GM21723 (cell line): ENCODE data around the gene LSM12.
A peak's percentile ranks its signal among the peaks of the same experiment; 100 is the strongest.
"Not testable (repeated sequence)": the region's sequence is repeated elsewhere in the genome, so short reads cannot be mapped to it uniquely, and the experiment has no call there.

Experiments
- ATAC-seq: cut with Tn5 transposase; IDR thresholded peaks from one replicate; pipeline ENCODE4 v1.9.1; 2021; ENCODE audit warnings: mild to moderate bottlenecking, moderate library complexity; ENCODE audit not compliant: unreplicated experiment

Gene LSM12

GRCh38 chr17:44045486-44045885 is 21.0 kb downstream of the LSM12 start:
- no peak for ATAC-seq

- ATAC-seq, result no peak
These were observed 22.4 kb downstream of the LSM12 start for GRCh38 chr17:44044071-44044470.

GRCh38 chr17:44043272-44043696 is 23.2 kb downstream of the LSM12 start:
- no peak for ATAC-seq

GRCh38 chr17:44039829-44040635 is 26.4 kb downstream of the LSM12 start:
- no peak for ATAC-seq

- ATAC-seq, result no peak
These were observed 27.9 kb downstream of the LSM12 start for GRCh38 chr17:44038604-44039011.

GRCh38 chr17:44037471-44037870 is 29.0 kb downstream of the LSM12 start:
- ATAC-seq, result no peak

GRCh38 chr17:44034688-44035087 is 31.8 kb downstream of the LSM12 start:
- not testable (repeated sequence) for ATAC-seq

- ATAC-seq, result no peak
These were observed 32.5 kb downstream of the LSM12 start for GRCh38 chr17:44033861-44034408.

GRCh38 chr17:44030482-44030881 is 36.0 kb downstream of the LSM12 start:
- no peak for ATAC-seq

- ATAC-seq, result no peak
These were observed 36.7 kb downstream of the LSM12 start for GRCh38 chr17:44029736-44030135.

GRCh38 chr17:44024853-44025252 is 41.6 kb downstream of the LSM12 start:
- no peak for ATAC-seq

GRCh38 chr17:44024271-44024663 is 42.2 kb downstream of the LSM12 start:
- no peak for ATAC-seq

GRCh38 chr17:44023545-44024270 is 42.8 kb downstream of the LSM12 start:
- ATAC-seq, result no peak

GRCh38 chr17:44022246-44022645 is 44.2 kb downstream of the LSM12 start:
- no peak for ATAC-seq

- ATAC-seq, result not testable (repeated sequence)
These were observed 45.2 kb downstream of the LSM12 start for GRCh38 chr17:44021227-44021626.

GRCh38 chr17:44014437-44015172 is 51.9 kb downstream of the LSM12 start, which contains the start of gene TMEM101:
Gene TMEM101 (minus strand): TSS chr17:44014963. CDS start chr17:44014952, 11 bp downstream.
- ATAC-seq, result peak; percentile 67

- no peak for ATAC-seq
These were observed 52.4 kb downstream of the LSM12 start for GRCh38 chr17:44014133-44014436.

- ATAC-seq, result no peak
These were observed 53.6 kb downstream of the LSM12 start for GRCh38 chr17:44012874-44013273.

GRCh38 chr17:44012391-44012790 is 54.1 kb downstream of the LSM12 start:
- no peak for ATAC-seq

GRCh38 chr17:44011876-44012275 is 54.6 kb downstream of the LSM12 start:
- ATAC-seq, result no peak

GRCh38 chr17:44010966-44011647 is 55.4 kb downstream of the LSM12 start:
- ATAC-seq, result no peak
